Renal cortex interstitium (tissue), 11 donors: ENCODE data around the gene ANKRD18A. TPM values are rescaled to one million over a fixed set of nuclear protein-coding genes. Genes with fewer than 3 reads are reported as not detected.
"Not testable (repeated sequence)": the region's sequence is repeated elsewhere in the genome, so short reads cannot be mapped to it uniquely, and the experiment has no call there.

Source experiments
- DNase-seq, 11 donors: peaks; one replicate each; pipeline ENCODE4 v3.0.0-alpha.2; 2013; ENCODE audit warnings: low read depth in 9 of 11, low spot score in 4 of 11; ENCODE audit errors: extremely low read depth in 1 of 11
- polyA plus RNA-seq, 3 donors: library from polyadenylated mRNA; unstranded; fragments of 120-200 nt; gene quantifications; one replicate each; pipeline ENCODE4 v1.2.1, GENCODE V29; 2013; ENCODE audit not compliant: insufficient read length in 3 of 3

Gene ANKRD18A
- polyA plus RNA-seq, 3 donors, result 3.9 to 5.7 (median 3.9) TPM

DNA sequence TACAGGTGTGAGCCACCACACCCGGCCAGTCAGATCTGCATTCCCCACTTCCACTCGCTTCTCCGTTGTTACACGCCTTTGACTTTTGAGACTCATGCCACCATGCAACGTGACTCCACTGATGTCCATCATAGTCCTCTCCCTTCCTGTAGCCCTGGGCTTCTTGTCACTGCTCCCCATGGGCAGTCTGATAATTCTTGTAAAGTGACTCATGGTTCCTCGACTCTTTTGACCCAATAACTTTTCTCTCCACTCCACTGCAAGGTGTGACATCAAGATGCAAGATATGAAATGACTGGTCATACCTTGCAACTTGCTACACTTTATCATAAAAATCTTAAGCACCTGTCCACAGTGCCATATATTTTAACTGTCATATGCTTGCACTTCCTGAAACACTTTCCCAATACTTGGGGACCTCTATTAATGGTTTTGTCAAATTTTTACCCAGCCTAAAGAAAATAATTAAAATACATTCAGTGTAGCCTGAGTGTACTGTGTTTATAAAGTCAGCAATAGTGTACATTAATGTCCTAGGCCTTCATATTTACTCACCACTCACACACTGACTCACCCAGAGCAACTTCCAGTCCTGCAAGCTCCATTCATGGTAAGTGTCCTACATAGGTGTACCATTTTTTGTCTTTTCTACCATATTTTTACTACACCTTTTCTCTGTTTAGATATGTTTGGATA, 18.6 kb upstream of the ANKRD18A start:
- no peak for DNase-seq

DNA sequence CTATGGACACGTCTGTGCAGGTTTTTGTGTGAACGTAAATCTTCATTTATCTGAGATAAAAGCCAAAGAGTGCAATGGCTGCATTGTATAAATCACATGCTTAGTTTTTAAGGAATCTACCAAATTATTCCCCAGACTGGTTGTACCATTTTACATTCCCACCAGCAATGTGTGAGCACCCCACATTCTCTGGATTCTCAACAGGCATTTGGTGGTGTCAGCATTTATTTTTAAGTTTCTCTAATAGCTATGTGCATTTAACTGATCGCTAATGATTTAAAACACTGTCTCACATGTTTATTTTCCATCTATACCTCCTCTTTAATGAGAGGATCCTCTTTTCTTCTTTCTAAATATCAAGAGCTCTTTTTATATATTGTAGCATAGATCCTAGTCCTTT, 13.9 kb upstream of the ANKRD18A start:
- DNase-seq, result no peak

DNA sequence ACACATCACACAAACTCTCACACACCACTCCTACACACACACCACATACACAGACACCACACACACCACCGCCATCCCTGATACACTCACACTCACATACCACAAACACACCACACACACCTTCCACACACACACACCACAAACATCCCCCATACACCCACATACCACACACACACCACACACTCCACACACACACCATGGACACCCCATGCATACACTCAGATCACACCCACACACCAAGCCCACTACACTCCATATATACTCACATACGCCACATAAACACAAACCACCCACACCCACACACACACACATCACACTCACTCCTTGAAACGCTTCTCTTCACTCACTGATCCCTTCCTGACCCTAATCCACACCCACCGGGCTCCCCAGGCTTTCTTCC, 9.1 kb upstream of the ANKRD18A start:
- DNase-seq, result no peak

- no peak for DNase-seq
Measured at GRCh38 chr9:38626006-38626405, 5.6 kb upstream of the ANKRD18A start.

- no peak for DNase-seq
Measured at GRCh38 chr9:38622951-38623350, 2.6 kb upstream of the ANKRD18A start.

GRCh38 chr9:38622288-38622674, 1.9 kb upstream of the ANKRD18A start:
- DNase-seq, result peak in 3 of 11 donors; percentile 18 to 37 (median 21)

- peak in 3 of 11 donors; percentile 15 to 27 (median 16) for DNase-seq
Measured at GRCh38 chr9:38621434-38622287, 1.3 kb upstream of the ANKRD18A start.

GRCh38 chr9:38619556-38620447, 594 bp downstream of the ANKRD18A start:
- DNase-seq, result peak in 2 of 11 donors; percentile 3 to 17

GRCh38 chr9:38598029-38598745, 22.2 kb downstream of the ANKRD18A start:
- not testable (repeated sequence) for DNase-seq

- not testable (repeated sequence) for DNase-seq
Measured at GRCh38 chr9:38595117-38595516, 25.3 kb downstream of the ANKRD18A start.

DNA sequence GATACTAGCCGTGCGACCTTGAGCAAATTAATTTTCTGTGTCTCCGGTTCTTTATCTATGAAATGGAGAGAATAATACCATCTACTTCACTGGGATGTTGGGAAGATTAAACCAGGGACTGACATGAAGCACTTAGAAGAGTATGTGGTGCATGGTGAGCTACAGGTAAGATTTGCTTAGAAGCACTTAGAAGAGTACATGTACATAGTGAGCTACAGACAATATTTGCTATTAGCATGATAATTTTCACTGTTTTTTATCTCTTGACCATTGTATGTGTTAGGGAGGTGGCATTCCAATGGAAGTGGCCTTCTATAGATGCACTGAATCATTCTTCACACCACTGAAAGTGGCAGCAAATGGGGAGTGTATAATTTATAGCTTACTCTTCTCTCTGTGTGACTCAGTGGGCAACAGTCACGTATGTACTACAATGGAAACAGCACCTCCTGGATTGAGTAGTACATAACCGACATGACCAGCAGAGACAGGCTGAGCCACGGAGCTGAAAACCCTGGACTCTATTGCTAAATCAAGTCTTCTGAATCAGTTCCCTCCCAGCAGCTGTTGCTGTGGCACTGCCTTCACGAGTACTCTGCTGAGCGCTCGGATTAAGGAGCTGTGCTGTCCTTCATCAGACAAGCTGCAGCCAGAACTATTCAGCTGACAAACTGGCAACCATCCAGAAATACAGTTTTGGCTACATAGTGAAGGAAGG, 28.9 kb downstream of the ANKRD18A start:
- not testable (repeated sequence) for DNase-seq

DNA sequence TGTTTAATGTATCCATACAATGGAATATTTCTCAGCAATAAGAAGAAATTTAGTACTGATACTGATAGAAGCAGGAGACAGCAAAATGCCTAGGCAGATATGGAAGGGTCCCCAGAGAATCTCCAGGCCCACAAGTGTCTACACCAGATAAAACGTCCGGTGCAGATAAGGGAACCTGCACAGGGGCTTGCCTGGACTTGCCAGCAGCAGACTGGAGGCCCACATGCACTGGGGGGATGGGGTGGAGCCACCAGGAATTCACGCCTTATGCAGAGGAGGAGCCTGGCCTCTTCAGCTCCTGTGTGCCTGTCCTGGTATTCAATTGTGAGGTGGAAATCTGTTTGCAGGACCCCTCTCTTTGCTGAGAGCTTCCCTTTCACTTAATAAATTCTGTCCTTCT, 36.6 kb downstream of the ANKRD18A start:
- DNase-seq, result not testable (repeated sequence)

GRCh38 chr9:38580112-38580511, 40.3 kb downstream of the ANKRD18A start:
- DNase-seq, result not testable (repeated sequence)

DNA sequence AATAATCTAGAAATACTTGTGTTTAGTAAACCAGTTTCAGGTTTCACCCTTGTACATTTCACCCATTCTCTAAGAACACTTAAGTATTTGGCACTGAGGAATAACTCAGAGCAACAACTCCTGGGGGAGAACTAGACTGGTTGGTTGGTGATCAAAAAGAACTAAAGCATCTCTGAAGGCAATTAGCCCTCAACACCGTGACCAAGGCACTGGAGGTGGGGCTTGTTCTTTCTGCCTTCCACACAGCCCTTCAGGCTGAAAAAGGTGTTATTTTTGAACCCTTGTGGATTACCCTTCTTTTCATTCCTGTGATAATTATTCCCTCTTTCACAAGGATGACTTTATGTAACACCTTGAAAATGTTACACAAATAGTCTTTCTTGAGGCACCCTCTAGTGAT, 44.2 kb downstream of the ANKRD18A start:
- not testable (repeated sequence) for DNase-seq

GRCh38 chr9:38566048-38566447, 54.3 kb downstream of the ANKRD18A start:
- not testable (repeated sequence) for DNase-seq

GRCh38 chr9:38565178-38565577, 55.2 kb downstream of the ANKRD18A start:
- DNase-seq, result not testable (repeated sequence)

- not testable (repeated sequence) for DNase-seq
Measured at GRCh38 chr9:38563911-38564310, 56.5 kb downstream of the ANKRD18A start.

DNA sequence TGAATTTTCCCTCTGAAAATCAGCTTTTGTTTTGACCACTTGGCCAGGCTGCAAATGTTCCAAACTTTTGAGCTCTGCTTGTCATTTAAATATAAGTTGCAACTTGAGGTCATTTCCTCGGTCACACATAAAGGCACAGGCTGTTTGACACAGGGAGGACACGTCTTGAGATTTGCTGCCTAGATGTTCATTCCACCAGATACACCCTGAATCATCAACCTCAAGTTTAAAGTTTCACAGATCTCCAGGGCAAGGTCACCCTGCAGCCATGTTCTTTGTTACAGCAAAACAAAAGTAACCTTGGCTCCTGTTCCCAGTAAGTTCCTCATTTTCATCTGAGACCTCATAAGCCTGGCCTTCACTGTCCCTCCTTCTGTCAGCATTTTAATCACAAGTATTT, 59.3 kb downstream of the ANKRD18A start:
- not testable (repeated sequence) for DNase-seq
